ENCODE data around the gene DOCK2.
A peak's percentile ranks its signal among the peaks of the same experiment; 100 is the strongest.
"Not testable (repeated sequence)": the region's sequence is repeated elsewhere in the genome, so short reads cannot be mapped to it uniquely, and the experiment has no call there.

Gene DOCK2

GRCh38 chr5:169811680-169812079 is 174.6 kb downstream of the DOCK2 start:
- no peak for ATAC-seq (ENCODE audit: low read depth)
- no peak for DNase-seq (ENCODE audit: low spot score in 2 of 2)
- no peaks in the 10 kb centered on the region for H3K27me3 Mint-ChIP-seq
- H3K4me3 Mint-ChIP-seq: no peak overlapping the region
- peaks cover 9% of the 10 kb centered on the region for H3K4me1 Mint-ChIP-seq
- H3K36me3 Mint-ChIP-seq: peaks cover 48% of the 10 kb centered on the region
- no peak overlapping the region for H3K27ac Mint-ChIP-seq
- H3K9me3 Mint-ChIP-seq: no peaks in the 10 kb centered on the region

- ATAC-seq (ENCODE audit: low read depth): no peak
- no peaks in the 10 kb centered on the region for H3K9me3 Mint-ChIP-seq
- no peak overlapping the region for H3K4me3 Mint-ChIP-seq
- H3K36me3 Mint-ChIP-seq: peaks cover 59% of the 10 kb centered on the region
- H3K27me3 Mint-ChIP-seq: no peaks in the 10 kb centered on the region
- DNase-seq (ENCODE audit: low spot score in 2 of 2): no peak
- no peak overlapping the region for H3K27ac Mint-ChIP-seq
- peaks cover 9% of the 10 kb centered on the region for H3K4me1 Mint-ChIP-seq
Measured at GRCh38 chr5:169812786-169813185, 175.7 kb downstream of the DOCK2 start.

GRCh38 chr5:169814045-169814444 is 177.0 kb downstream of the DOCK2 start:
- Mint-ChIP-seq H3K4me3 (no peak overlapping the region), H3K4me1 (peaks cover 9% of the 10 kb centered on the region), H3K36me3 (peaks cover 65% of the 10 kb centered on the region), H3K27ac (no peak overlapping the region), H3K9me3 (no peaks in the 10 kb centered on the region), H3K27me3 (no peaks in the 10 kb centered on the region)
- ATAC-seq (ENCODE audit: low read depth): no peak
- no peak for DNase-seq (ENCODE audit: low spot score in 2 of 2)

- H3K9me3 Mint-ChIP-seq: no peaks in the 10 kb centered on the region
- no peaks in the 10 kb centered on the region for H3K27me3 Mint-ChIP-seq
- no peak for DNase-seq (ENCODE audit: low spot score in 2 of 2)
- H3K27ac Mint-ChIP-seq: no peak overlapping the region
- ATAC-seq (ENCODE audit: low read depth): no peak
- peaks cover 65% of the 10 kb centered on the region for H3K36me3 Mint-ChIP-seq
- H3K4me3 Mint-ChIP-seq: no peak overlapping the region
- H3K4me1 Mint-ChIP-seq: peaks cover 5% of the 10 kb centered on the region
Measured at GRCh38 chr5:169814522-169814921, 177.4 kb downstream of the DOCK2 start.

- no peak overlapping the region for H3K4me3 Mint-ChIP-seq
- H3K27me3 Mint-ChIP-seq: no peaks in the 10 kb centered on the region
- no peaks in the 10 kb centered on the region for H3K4me1 Mint-ChIP-seq
- ATAC-seq (ENCODE audit: low read depth) (no peak), DNase-seq (ENCODE audit: low spot score in 2 of 2) (no peak)
- H3K36me3 Mint-ChIP-seq: peaks cover 50% of the 10 kb centered on the region
- no peaks in the 10 kb centered on the region for H3K9me3 Mint-ChIP-seq
- no peak overlapping the region for H3K27ac Mint-ChIP-seq
Measured at GRCh38 chr5:169817031-169817430, 180.0 kb downstream of the DOCK2 start.

GRCh38 chr5:169826618-169827017 is 189.5 kb downstream of the DOCK2 start:
- no peak overlapping the region for H3K4me3 Mint-ChIP-seq
- peaks cover 3% of the 10 kb centered on the region for H3K4me1 Mint-ChIP-seq
- H3K36me3 Mint-ChIP-seq: peaks cover 15% of the 10 kb centered on the region
- H3K27me3 Mint-ChIP-seq: no peaks in the 10 kb centered on the region
- no peak for ATAC-seq (ENCODE audit: low read depth)
- no peak for DNase-seq (ENCODE audit: low spot score in 2 of 2)
- no peak overlapping the region for H3K27ac Mint-ChIP-seq
- H3K9me3 Mint-ChIP-seq: peaks cover 2% of the 10 kb centered on the region

GRCh38 chr5:169827769-169828168 is 190.7 kb downstream of the DOCK2 start:
- no peak for ATAC-seq (ENCODE audit: low read depth)
- peaks cover 2% of the 10 kb centered on the region for H3K9me3 Mint-ChIP-seq
- H3K27ac Mint-ChIP-seq: peak overlapping the region; percentile 74
- DNase-seq (ENCODE audit: low spot score in 2 of 2): no peak
- H3K4me1 Mint-ChIP-seq: peaks cover 9% of the 10 kb centered on the region
- peaks cover 19% of the 10 kb centered on the region for H3K36me3 Mint-ChIP-seq
- H3K4me3 Mint-ChIP-seq: no peak overlapping the region
- H3K27me3 Mint-ChIP-seq: no peaks in the 10 kb centered on the region

GRCh38 chr5:169828385-169828784 is 191.3 kb downstream of the DOCK2 start:
- no peak for ATAC-seq (ENCODE audit: low read depth)
- Mint-ChIP-seq H3K27me3 (no peaks in the 10 kb centered on the region), H3K9me3 (peaks cover 2% of the 10 kb centered on the region), H3K36me3 (peaks cover 18% of the 10 kb centered on the region), H3K4me3 (no peak overlapping the region), H3K27ac (peak overlapping the region; percentile 49), H3K4me1 (peaks cover 9% of the 10 kb centered on the region)
- DNase-seq (ENCODE audit: low spot score in 2 of 2): no peak

- no peak for ATAC-seq (ENCODE audit: low read depth)
- no peak for DNase-seq (ENCODE audit: low spot score in 2 of 2)
- peaks cover 12% of the 10 kb centered on the region for H3K4me1 Mint-ChIP-seq
- no peak overlapping the region for H3K27ac Mint-ChIP-seq
- peaks cover 15% of the 10 kb centered on the region for H3K36me3 Mint-ChIP-seq
- H3K27me3 Mint-ChIP-seq: no peaks in the 10 kb centered on the region
- no peaks in the 10 kb centered on the region for H3K9me3 Mint-ChIP-seq
- H3K4me3 Mint-ChIP-seq: no peak overlapping the region
Measured at GRCh38 chr5:169831331-169831730, 194.3 kb downstream of the DOCK2 start.

GRCh38 chr5:169832304-169832703 is 195.2 kb downstream of the DOCK2 start:
- no peak for DNase-seq (ENCODE audit: low spot score in 2 of 2)
- peaks cover 13% of the 10 kb centered on the region for H3K36me3 Mint-ChIP-seq
- no peaks in the 10 kb centered on the region for H3K9me3 Mint-ChIP-seq
- no peaks in the 10 kb centered on the region for H3K27me3 Mint-ChIP-seq
- no peak for ATAC-seq (ENCODE audit: low read depth)
- no peak overlapping the region for H3K4me3 Mint-ChIP-seq
- H3K4me1 Mint-ChIP-seq: peaks cover 11% of the 10 kb centered on the region
- H3K27ac Mint-ChIP-seq: peak overlapping the region; percentile 12

- no peak for DNase-seq (ENCODE audit: low spot score in 2 of 2)
- H3K27me3 Mint-ChIP-seq: no peaks in the 10 kb centered on the region
- H3K27ac Mint-ChIP-seq: no peak overlapping the region
- H3K4me3 Mint-ChIP-seq: no peak overlapping the region
- no peaks in the 10 kb centered on the region for H3K9me3 Mint-ChIP-seq
- H3K36me3 Mint-ChIP-seq: peaks cover 12% of the 10 kb centered on the region
- H3K4me1 Mint-ChIP-seq: peaks cover 9% of the 10 kb centered on the region
- no peak for ATAC-seq (ENCODE audit: low read depth)
Measured at GRCh38 chr5:169832845-169833244, 195.8 kb downstream of the DOCK2 start.

- DNase-seq (ENCODE audit: low spot score in 2 of 2); H3K4me1 Mint-ChIP-seq; H3K9me3 Mint-ChIP-seq; H3K27me3 Mint-ChIP-seq; H3K4me3 Mint-ChIP-seq; ATAC-seq (ENCODE audit: low read depth): not testable (repeated sequence)
- Mint-ChIP-seq H3K27ac (peak overlapping the region; percentile 72), H3K36me3 (peaks cover 17% of the 10 kb centered on the region)
Measured at GRCh38 chr5:169833681-169834292, 196.7 kb downstream of the DOCK2 start.

- not testable (repeated sequence) for H3K4me3 Mint-ChIP-seq
- peak overlapping the region; percentile 58 for H3K27ac Mint-ChIP-seq
Measured at GRCh38 chr5:169834540-169834939, 197.5 kb downstream of the DOCK2 start.

GRCh38 chr5:169836835-169837536 is 199.9 kb downstream of the DOCK2 start:
- H3K4me1 Mint-ChIP-seq: peaks cover 10% of the 10 kb centered on the region
- no peaks in the 10 kb centered on the region for H3K27me3 Mint-ChIP-seq
- peak overlapping the region; percentile 28 for H3K27ac Mint-ChIP-seq
- ATAC-seq (ENCODE audit: low read depth) (no peak), DNase-seq (ENCODE audit: low spot score in 2 of 2) (no peak)
- no peaks in the 10 kb centered on the region for H3K9me3 Mint-ChIP-seq
- H3K36me3 Mint-ChIP-seq: peaks cover 38% of the 10 kb centered on the region
- H3K4me3 Mint-ChIP-seq: no peak overlapping the region

More at GRCh38 chr5:169834540-169834939, 197.5 kb downstream of the DOCK2 start:
- H3K27me3 Mint-ChIP-seq; DNase-seq (ENCODE audit: low spot score in 2 of 2); H3K9me3 Mint-ChIP-seq; ATAC-seq (ENCODE audit: low read depth); H3K4me1 Mint-ChIP-seq: not testable (repeated sequence)
- H3K36me3 Mint-ChIP-seq: peaks cover 17% of the 10 kb centered on the region

- Mint-ChIP-seq H3K27ac (peak overlapping the region; percentile 3), H3K9me3 (no peaks in the 10 kb centered on the region), H3K27me3 (no peaks in the 10 kb centered on the region), H3K4me1 (peaks cover 5% of the 10 kb centered on the region), H3K36me3 (peaks cover 40% of the 10 kb centered on the region), H3K4me3 (no peak overlapping the region)
- DNase-seq (ENCODE audit: low spot score in 2 of 2): no peak
- no peak for ATAC-seq (ENCODE audit: low read depth)
Measured at GRCh38 chr5:169837686-169838085, 200.6 kb downstream of the DOCK2 start.

Data from memory B cell (primary cell).